Stimulated activated CD8-positive, alpha-beta memory T cell treated with anti-CD3 and anti-CD28 coated beads, Interleukin-2, amount 100 ng/mL, for 1 hour (primary cell): ENCODE data around the gene MSANTD7.

ENCODE experiments used
- DNase-seq, 2 donors: peaks; one replicate each; pipeline ENCODE4 v3.0.0-alpha.2; 2020; ENCODE audit warnings: low read depth in 2 of 2

MSANTD7 gene

DNA sequence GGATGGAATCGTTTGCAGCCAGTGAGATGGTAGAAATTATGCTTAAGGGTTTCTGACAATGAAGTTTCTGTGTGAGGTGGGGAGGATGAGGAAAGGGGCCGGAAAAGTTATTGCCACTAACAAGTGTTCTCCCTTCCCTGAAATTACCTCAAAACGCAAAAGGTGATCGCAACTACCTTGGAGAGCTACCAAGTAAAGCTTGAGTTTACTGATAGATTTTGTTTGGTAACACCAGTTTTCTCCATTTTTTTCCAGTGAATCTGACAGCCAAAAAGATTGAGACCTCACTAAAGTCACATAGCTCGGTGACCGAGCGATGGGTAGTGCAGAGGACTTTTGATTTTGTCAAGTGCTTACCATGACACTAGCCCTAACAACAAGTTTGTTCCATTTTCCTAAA, 42.1 kb downstream of the MSANTD7 start:
- no peak for DNase-seq

DNA sequence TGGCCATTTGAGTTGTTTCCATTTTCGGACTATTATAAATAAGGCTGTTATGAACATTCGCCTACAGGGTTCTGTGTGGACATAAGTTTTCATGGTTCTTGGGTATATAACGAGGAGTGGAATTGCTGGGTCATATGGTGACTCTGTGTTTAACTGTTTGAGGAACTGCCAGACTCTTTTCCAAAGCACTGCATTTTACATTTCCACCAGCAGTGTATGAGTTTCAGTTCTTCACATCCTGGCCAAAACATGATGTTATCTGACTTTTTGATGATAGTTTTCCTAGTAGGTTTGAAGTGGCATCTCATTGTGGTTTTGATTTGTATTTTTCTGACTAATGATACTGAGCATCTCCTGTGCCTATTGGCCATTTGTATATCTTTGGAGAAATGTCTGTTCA, 46.0 kb downstream of the MSANTD7 start:
- no peak for DNase-seq
